ACHN (cell line): Measurements from ENCODE around the gene FBN3.
"Not testable (repeated sequence)": the region's sequence is repeated elsewhere in the genome, so short reads cannot be mapped to it uniquely, and the experiment has no call there.

ENCODE experiments used
- DNase-seq: peaks from one replicate; pipeline ENCODE4 v3.0.0-alpha.2; 2015
- in situ Hi-C: cut with HindIII; loops from 2 replicates; pipeline ENCODE4 v1.10.0; 2017; ENCODE audit warnings: low sequenced_read_pairs, low pct_ligation_motif_present, low pct_unique_long_range_greater_than_20kb

Gene FBN3

DNA sequence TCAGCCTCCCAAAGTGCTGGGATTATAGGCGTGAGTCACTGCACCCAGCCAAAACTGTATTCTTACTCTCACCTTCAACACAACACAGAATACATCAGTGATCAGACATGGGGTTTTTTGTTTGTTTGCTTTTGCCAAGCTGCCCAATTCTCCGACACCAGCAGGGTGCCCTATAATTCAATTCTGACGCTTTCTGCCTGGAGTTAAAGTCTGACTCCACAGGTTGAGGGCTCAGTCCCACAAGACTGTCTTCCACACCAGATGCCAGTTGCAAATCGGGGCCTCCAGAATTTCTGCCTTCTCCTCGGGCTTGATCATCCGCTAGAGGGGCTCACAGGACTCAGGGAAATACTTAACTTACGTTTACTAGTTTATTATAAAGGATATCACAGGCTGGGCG lies 22.1 kb downstream of the FBN3 start:
- no peak for DNase-seq
- in situ Hi-C loops: no loop called here

DNA sequence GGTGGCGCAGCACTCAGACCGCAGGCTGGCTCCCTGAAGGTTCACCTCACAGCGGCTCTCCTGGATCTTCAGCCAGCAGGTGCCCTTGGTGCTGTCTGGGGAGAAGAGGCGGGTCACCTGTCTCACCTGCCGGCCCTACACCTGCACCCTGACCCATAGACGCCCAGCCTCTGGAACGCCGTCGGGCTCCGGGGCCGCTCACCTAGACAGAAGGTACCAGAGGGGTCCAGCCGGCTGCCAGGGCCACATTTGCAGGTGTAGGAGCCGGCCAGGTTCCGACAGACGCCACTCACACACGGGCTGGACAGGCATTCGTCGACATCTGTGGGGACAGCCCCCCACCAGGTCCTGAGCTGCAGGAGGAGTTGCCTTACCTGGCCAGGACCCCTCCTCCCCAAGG lies 22.9 kb downstream of the FBN3 start:
- no peak for DNase-seq
- in situ Hi-C loops: no loop called here

DNA sequence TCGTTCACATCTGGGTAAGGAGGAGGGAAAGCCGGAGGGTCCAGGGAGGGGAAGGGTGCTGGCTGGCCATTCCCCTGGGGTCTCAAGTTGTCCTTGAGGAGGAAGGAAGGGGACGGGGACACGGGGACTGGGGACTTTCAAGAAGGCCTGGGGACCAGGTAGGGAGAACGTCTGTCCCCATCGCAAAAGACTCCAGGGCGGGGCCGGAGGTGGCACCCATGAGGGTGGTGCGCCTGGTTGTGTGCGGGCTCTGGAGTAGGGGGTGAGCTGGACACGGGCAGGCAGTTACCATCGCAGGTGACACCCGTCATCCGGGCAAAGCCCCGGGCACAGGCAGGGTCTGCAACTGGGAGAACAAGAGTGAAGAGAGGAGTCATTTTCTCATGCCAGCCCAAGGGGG lies 23.4 kb downstream of the FBN3 start:
- in situ Hi-C loops: no loop called here
- no peak for DNase-seq

DNA sequence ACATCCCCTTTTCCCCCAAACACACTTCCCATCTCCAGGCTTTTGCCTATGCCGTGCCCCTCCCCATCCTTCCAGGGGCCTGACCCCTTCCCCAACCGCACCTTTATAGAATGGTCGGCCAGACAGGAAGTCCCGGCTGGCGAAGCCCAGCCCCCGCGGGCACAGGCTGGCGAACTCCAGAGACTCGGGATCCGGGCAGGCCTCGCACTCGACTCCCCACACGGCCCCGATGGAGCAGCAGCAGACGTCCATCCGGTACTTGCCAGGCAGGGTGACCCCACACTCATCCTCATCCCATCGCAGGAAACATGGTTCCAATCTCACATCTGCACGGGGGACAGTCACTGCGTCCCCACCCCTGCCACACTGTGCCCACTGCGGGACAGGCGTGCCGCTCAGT lies 25.7 kb downstream of the FBN3 start:
- no peak for DNase-seq
- in situ Hi-C loops: no loop called here

DNA sequence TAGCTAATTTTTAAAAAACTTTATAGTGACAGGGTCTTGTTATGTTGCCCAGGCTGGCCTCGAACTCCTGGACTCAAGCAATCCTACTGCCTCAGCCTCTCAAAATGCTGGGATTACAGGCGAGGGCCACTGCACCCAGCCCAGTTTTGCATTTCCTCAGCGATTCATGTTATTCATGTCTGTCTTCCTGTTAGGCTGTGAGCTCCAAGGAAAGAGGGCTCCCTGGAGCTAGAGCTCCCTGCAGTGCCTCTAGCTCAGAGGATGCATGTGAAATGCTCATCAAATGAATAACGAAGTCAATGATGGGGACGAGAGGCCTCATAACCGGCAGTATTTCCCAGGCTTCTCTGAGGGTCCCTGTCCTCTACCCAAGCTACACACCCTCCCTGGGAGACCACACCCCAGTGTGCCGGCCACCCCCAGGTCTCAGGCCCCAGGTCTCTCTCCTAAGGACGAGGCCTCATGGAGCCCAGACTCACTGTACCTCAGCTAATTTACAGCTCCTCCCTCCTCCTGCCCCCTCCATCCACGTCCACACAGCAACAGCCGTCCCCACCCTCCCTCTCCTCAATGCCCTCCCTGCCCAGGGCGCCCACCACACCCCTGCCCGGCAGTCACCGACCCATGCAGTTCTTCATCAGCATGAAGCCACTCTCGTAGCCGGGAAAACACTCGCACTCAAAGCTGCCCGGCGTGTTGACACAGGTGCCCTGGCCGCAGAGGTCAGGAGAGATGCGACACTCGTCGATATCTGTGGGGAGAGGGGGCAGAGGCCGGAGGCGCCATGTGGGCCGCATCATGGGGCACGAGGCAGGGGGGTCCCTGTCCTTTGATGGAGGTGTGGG lies 28.5 kb downstream of the FBN3 start:
- in situ Hi-C loops: no loop called here
- DNase-seq: no peak

DNA sequence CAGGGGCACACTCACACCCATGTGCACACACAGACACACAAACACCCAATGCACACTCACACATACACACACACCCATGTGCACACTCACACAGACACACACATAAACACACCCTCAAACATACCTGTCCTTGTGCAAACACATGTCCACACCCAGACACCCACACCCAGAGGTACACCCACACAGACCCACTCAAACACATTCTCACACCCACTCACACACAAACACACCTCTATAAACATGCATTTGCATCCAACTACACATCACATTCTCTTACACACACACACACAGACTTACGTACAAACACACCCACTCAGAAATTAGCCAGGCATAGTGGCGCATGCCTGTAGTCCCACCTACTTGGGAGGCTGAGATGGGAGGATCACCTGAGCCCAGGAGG lies 31.4 kb downstream of the FBN3 start:
- in situ Hi-C loops: no loop called here

DNA sequence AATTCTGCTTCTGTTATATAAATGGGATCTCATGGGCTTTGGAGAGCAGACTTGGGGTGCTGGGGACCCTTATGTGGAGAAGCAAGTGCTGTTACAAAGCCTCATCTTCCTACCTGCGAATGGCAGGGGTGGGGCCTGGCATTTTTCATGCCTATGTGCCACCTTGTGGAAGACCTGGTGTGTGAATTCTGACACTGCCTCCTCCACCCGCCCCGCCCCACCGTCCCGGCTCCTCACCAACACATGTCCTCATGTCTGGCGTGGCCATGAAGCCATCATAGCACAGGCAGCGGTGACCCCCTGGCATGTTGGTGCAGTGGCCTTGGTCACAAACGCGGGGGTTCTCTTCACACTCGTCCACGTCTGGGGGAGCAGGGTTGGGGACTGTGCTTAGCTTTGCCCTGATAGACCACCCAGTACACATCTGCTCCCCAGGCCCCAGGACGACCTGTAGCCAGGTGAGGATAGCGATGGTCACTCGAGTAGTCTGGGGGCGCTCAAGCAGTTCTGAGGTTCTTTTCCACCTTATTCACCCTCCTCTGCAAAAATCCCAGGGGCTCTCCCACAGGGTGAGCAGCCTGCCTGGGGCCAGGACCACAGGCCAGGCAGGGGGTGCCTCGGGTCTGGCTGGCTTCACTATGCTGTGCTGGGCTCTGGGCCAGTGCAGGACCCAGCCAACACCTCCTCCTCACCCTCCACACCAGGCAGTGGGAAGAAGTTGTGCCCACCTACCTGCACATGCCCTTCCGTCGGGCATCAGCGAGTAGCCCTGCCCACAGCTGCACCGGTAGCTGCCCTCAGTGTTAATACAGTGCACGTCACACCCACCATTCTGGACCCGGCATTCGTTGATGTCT lies 32.7 kb downstream of the FBN3 start:
- in situ Hi-C loops: no loop called here
- DNase-seq: no peak

More for the DNA sequence above, 31.4 kb downstream of the FBN3 start:
- no peak for DNase-seq

DNA sequence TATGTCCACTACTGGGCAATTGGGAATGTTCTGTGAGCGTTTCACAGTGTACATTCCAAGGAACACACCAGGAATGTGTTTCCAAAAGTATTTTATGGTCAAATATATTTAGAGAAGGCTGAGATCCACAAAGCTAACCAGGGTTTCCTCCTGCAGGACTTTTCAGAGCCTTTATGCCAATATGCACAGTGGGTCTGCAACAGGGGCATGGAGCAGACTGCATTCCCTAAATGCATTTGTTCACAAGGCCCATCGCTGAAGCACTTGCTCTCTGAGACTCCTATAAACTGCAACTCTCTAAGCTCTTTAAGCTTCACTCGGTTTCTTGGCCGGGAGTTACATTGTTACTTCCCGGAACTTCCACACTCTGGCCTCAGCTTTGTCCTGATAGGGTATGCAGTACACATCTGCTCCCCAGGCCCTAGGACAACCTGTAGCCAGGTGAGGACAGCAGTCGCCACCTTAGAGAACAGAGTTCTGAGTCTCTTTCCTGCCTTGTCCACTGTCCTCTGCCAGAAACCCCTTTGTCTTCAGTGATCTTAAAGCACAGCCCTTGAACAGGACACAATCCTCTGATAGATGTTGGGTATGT lies 33.5 kb downstream of the FBN3 start:
- in situ Hi-C loops: no loop called here
- no peak for DNase-seq

DNA sequence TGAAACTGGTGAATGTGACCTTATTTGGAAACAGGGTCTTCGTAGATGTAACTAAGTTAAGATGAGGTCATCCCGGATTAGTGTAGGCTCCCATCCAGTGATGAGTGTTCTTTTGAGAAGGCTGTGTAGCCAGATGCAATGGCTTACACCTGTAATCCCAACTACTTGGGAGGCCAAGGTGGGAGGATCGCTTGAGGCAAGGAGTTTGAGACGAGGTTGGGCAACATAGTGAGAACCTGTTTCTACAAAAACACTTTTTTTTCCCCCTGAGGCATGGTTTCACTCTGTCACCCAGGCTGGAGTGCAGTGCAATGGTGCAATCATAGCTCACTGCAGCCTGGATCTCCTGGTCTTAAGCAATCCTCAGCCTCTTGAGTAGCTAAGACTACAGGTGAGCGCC lies 36.4 kb downstream of the FBN3 start:
- no peak for DNase-seq

DNA sequence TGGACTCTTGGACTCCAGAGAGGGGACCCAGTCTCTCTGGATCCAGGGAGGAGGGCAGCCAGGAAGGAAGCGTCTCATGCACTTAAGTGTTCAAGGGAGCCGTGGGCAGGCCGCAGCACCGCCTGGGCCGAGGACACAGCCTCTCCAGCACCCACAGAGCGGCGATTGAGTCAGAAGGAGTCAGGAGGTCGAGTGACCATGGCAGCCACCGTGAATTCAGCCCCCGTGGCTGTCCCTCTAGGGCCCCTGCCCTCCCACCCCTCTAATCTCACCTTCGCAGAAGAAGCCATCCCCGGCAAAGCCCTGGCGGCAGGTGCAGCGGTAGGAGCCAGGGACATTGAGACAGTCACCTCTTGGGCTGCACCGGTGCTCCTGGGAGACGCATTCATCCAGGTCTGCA lies 38.0 kb downstream of the FBN3 start:
- no peak for DNase-seq
- in situ Hi-C loops: no loop called here

More for the DNA sequence above, 36.4 kb downstream of the FBN3 start:
- in situ Hi-C loops: no loop called here

DNA sequence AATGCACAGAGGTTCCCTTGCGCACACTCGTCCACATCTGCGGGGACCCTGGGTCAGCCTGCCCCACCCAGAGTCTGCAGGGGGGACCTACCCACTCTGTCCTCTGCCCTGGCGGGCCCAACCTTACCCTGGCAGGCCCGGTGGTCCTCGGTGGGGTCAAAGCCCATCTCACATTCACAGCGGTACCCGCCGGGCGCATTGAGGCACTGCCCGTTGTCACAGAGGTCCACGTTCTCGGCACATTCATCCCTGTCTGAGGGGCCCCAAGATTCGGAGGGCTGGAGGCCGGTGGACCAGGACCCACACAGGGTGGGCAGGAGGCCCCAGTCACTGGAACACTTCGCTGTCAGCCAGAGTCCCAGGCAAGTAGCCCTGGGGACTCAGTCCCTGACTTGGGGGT lies 38.5 kb downstream of the FBN3 start:
- in situ Hi-C loops: no loop called here
- DNase-seq: no peak

DNA sequence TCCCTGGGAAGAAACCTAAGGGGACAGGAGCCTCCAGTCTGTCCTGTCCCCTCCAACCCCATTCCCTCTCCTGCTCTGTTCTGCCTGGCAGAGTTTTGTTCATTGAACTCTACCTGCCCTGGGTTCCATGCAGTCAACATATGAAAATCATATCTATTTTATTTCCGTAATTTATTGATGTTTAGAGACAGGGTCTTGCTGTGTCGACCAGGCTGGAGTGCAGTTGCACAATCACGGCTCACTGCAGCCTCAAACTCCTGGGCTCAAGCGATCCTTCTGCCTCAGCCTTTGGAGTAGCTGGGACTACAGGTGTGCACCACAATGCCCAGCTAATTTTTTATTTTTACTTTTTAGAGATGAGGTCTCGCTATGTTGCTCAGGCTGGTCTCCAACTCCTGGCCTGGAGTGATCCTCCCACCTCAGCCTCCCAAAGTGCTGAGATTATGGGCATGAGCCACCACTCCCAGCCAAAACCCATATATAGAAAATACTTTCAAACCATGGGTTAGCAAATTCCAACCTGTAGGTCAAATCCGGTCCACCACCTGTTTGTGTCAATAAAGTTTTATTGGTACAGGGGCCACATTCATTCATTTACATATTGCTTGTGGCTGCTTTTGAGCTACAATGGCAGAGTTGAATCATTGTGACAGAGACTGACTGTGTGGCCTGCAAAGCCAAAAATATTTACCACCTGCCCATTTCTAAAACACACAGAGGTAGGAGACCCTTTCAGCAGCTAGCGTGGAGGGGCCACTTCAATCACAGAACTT lies 39.3 kb downstream of the FBN3 start:
- in situ Hi-C loops: no loop called here

DNA sequence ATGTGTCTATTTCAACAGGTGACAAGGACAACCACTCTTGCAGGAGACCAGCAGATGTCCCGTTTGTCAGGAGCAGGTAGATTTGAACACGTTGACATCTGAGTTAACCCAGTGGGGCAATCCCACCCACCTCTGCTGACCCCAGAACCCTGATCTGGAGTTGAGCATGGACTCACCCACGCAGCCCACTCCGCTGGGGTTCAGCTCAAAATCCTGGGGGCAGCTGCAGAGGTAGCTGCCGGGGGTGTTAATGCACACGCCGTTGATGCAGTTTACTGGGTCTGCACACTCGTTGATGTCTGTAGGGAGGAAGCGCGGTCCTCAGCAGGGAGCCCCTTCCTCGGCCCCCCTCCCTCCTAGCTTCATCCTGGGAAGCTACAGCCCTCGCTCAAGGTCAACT lies 39.9 kb downstream of the FBN3 start:
- in situ Hi-C loops: no loop called here
- DNase-seq: no peak

More for the DNA sequence above, 39.3 kb downstream of the FBN3 start:
- no peak for DNase-seq

DNA sequence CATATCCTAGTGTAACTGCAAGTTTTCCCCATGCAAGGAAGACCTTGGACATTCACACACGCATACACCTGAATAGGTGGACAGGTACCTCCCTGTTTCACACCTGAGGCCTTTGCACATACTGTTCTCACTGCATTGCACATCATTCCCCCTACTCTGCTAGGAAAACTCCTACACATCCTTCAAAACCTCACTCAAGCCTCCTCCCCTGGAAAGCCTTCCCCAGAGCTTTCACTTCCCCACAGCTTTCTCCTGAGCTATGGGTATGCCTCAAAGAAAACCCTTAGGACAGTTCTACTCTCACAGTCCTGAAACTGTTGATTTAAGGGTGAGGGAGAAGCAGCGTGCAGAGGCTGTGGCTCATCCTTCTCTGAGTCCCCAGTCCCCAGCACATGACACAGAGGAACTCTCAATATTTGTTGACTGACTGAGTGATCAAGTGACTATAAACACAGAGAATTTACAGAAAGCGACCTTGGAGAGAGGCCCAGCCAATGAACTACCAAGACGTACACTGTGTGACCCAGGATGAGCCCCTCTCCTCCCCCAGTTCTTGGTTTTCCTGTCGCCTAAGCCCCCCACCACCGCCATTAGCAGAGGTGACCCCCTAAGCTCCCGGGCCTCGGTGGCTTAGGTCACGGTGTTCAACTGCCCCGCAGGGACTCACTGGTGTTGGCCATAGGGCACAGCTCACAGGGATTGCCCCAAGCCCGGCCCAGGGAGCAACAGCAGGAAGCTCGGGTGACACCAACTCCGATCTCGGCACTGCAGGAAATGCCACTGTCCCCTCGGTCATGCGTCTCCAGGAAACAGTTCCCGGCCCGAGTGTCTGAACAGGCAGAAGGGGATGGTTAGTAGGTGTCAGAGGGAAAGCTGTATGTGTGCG lies 40.6 kb downstream of the FBN3 start:
- DNase-seq: no peak
- in situ Hi-C loops: no loop called here

DNA sequence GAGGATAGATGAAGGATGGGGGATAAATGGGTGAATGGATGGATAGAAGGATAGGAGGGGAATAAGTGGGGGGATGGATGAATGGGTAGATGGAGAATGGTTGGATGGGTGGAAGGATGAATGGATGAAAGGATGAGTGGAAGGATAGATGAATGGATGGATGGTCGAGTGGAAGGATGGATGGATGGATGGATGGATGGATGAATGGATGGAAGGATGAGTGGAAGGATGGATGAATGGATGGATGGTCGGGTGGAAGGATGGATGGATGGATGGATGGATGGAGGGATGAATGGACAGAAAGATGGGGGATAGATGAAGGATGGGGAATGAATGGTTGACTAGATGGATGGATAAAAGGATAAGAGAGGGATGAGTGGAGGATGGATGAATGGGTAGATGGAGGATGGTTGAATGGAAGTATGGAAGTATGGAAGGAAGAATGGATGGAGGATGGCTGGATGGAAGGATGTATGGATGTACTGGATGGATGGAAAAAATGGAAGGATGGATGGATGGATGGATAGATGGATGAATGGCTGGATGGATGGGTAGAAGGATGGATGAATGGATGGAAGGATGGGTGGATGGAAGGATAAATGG lies 42.0 kb downstream of the FBN3 start:
- in situ Hi-C loops: no loop called here
- DNase-seq: no peak

DNA sequence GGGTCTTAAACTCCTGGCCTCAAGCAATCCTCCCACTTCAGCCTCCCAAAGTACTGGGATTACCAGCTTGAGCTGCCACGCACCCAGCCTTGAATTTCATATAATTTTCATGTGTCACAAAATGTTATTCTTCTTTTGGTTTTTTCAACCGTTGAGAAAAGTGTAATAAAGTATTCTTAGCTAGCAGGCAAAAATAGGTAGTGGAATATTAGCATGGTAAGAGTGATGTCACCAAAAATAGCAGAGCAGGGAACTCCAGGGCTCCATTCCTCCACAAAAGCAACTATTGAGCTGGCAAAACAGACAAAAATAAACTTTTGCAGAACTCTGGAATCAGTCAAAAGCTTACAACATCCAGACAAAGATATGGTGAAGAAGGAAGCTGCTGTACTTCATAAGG lies 43.9 kb downstream of the FBN3 start:
- DNase-seq: no peak
- in situ Hi-C loops: no loop called here

DNA sequence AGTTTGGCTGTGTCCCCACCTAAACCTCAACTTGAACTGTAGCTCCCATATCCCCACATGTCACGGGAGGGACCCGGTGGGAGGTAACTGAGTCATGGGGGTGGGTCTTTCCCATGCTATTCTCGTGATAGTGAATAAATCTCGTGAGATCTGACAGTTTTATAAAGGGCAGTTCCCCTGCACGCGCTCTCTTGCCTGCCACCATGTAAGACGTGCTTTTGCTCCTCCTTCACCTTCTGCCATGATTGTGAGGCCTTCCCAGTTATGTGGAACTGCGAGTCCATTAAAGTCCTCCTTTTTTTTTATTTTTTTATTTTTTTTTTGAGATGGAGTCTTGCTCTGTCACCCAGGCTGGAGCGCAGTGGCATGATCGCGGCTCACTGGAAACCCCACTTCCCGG lies 47.5 kb downstream of the FBN3 start:
- DNase-seq, in situ Hi-C loops: not testable (repeated sequence)
